GM19035 (cell line): ENCODE measurements around the gene CAMSAP2.

ENCODE experiments used
- ATAC-seq: cut with Tn5 transposase; IDR thresholded peaks from one replicate; pipeline ENCODE4 v1.9.1; 2021; ENCODE audit not compliant: unreplicated experiment

Gene CAMSAP2

DNA sequence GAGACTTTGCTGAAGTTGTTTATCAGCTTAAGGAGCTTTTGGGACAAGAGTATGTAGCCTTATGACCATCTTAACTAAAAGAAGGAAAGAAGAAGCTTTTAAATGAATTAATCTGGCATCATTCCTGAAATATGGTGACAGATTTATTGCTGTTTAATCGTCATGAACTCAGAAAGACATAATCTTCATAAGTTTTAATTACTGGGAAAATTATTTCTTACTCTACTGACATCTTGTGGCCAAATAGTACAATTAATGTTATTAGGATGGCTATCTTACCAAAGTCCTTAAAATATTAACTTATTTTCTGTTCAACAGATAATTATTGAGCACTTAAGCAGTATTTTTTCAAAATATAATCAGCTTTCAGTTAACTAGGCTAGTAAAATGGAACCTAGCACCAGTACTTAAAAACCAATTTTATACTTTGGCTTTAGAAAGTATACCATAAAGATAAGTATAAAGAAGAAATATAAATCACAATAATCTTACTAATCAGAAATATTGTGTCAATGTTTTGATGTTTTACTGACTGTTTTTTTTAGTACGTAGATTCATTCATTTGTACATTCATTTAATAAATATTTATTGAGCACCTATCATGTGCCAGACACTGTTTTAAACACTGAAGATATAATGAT is 99.4 kb downstream of the CAMSAP2 start:
- ATAC-seq: no peak

GRCh38 chr1:200838676-200839445 is 100.2 kb downstream of the CAMSAP2 start:
- no peak for ATAC-seq

DNA sequence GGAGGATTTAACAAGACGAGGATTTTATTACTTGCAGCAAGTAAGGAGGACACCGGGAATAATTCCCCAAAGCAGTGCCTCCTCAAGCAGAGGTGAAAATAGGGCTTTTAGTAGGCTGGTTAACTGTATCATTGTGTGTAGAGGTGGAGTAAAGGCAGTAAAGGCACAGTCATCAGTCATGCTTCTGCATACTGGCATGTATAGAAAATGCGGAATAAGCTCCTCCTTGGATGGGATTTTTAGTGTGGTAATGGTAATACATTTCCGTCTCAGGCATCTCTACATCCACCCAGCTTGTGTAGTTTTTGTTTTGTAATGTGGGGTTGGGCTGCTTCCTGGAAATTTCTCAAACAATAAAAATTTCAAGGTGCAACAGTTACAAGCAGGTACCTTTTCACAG is 106.7 kb downstream of the CAMSAP2 start:
- ATAC-seq: no peak

GRCh38 chr1:200846398-200846797 is 107.7 kb downstream of the CAMSAP2 start:
- no peak for ATAC-seq

DNA sequence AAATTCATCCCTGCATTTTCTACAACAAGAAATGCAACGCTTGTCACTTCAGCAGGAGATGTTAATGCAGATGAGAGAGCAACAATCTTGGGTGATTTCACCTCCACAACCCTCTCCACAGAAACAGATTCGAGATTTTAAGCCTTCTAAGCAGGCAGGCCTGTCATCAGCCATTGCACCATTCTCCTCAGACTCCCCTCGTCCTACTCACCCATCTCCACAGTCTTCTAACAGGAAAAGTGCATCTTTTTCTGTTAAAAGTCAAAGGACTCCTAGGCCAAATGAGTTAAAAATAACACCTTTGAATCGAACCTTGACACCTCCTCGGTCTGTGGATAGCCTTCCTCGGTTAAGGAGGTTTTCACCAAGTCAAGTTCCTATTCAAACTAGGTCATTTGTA is 110.7 kb downstream of the CAMSAP2 start:
- ATAC-seq: no peak

GRCh38 chr1:200850554-200850953 is 111.9 kb downstream of the CAMSAP2 start:
- no peak for ATAC-seq

DNA sequence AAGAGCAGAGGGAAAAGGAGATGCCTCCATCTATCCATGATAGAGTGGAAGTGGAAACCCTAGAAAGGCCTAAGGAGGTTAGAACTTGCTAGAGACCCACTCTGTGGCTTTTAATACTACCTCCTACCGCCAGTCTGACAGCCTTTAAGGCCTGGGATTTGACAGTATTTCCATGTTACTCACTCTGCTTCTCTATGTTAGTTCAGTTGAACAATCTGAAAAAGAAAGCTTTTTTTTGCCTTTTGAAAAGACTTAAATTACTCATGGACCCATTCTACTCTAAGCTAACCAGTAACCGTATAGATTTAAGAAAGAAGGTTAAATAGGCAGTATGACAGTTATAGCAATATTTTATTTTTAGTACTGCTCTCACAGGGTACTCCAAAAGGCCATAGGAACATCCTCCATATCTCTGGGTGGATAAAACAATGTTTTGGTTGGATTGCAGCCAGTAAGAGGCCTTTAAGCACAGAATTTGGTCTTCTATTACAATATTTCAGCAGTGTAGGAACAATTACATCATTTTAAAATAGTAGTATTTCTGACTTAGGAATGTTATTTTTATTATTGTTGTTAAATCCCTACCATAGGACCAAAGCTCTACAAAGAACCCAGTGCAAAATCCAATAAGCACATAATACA is 118.1 kb downstream of the CAMSAP2 start:
- no peak for ATAC-seq

DNA sequence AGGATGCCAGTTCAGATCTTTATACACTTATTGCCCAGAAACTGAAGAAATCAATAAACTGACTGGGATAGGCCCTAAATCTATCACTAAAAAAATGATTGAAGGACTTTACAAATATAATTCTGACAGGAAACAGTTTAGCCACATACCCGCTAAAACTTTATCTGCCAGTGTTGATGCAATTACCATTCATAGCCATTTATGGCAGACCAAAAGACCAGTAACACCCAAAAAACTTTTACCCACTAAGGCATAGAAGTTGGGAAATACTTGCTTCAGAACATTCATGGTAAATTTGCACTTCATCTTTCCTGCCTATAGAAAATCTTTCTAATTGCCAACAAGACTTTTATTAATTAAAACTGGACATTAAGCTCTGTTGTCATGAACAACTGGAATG is 119.1 kb downstream of the CAMSAP2 start:
- ATAC-seq: no peak

DNA sequence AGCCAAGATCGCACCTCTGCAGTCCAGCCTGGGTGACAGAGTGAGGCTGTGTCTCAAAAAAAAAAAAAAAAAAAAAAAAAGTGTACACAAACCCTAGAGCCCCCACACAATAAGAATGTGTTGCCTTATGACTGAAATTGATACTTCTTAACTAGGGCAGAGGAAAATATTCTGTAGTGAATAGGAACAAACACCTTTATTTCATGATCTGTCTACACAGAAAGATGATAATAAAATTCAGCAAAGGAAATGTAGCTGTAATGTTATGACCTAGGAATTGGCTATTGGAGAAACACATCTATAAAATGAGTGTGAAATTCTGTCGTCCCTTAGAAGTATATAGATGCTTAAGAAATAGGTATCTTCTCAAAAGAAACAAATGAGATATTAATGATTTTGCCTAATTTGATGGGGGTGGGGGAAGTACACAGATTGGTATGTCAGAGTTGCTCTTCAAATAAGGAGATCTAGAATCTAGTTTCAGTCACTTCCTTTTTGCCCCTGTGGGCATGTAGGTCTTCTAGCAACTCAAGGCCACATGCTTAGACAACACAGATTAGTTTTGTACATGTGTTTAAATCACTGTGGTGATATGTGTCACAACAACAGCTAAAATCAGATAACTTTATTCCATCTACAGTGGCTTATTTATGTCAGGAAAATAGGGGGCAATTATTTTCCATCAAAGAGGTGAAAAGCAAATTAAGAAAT is 123.4 kb downstream of the CAMSAP2 start:
- ATAC-seq: no peak

DNA sequence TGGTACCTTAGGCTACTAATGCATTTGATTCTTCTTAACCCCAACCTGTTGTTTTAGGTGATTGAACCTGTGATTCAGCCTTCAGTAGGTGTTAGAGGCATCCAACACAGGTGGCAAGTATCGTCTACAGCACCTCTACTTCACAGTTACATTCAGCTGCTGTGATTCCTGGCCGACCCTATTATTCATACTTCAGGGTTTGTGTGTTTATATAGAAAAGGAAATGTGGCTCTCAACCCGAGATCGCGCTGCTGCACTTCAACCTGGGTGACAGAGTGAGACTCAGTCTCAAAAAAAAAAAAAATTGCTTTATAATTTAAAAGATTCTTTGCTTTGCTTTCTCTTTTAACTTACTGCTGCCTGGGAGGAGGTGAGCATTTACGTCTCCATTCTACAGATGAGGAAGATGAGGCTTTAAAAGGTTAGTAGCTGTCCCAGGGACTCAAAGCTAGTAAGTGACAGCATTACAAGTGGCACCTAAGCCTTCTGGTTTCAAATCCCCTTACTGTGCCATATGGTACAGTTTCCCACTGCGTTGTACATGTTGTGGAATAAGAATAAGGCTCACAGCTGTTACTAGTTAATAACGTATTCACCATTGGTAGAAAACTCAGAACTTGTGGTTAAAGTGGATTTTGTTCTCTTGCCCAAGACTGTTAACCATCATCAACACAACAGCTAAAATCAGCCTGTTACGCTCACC is 124.2 kb downstream of the CAMSAP2 start:
- ATAC-seq: no peak

DNA sequence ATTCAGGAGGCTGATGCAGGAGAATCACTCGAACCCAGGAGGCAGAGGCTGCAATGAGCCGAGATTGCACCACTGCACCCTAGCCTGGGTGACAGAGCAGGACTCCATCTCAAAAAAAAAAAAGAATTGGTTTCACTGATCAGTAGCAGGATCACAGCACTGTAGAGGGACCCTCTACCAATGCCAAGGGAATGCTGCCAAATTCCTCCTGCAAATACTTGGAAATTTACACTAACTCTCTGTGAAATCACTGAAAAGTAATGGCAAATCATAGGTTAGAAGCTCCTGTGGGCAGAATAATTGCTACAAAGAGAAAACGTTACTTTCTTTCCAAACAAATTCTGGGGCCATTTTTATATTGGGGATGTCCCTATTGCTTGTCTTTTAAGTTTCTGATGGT is 127.4 kb downstream of the CAMSAP2 start:
- no peak for ATAC-seq

GRCh38 chr1:200866521-200866920 is 127.8 kb downstream of the CAMSAP2 start:
- ATAC-seq: peak; percentile 86

- ATAC-seq: no peak
Measured at GRCh38 chr1:200867018-200867811, 128.5 kb downstream of the CAMSAP2 start.

DNA sequence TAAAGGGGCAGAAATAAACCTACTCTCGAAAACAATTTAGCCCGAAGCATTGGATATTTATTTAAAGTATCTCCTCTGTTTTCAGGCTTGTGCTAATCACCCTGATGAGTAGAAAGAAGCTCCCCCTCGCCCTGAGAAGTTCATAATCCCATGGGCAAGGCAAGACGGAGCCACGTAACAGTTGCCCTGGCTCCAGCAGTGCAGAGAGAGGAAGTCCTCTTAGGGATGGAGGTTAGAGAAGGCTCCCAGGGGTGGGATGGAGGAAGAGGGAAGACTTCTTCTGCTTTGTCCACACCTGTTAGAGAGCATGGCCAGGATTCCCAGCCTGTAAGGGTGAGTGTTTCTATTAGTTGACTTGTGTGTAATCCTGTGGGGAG is 130.7 kb downstream of the CAMSAP2 start:
- ATAC-seq: no peak

GRCh38 chr1:200869753-200870391 is 131.2 kb downstream of the CAMSAP2 start:
- peak; percentile 56 for ATAC-seq

GRCh38 chr1:200872446-200873115 is 133.9 kb downstream of the CAMSAP2 start, which contains the start of gene GPR25:
Gene GPR25 (plus strand): TSS chr1:200872981. CDS start chr1:200873038, 57 bp downstream.
- no peak for ATAC-seq

GRCh38 chr1:200873116-200873670 is 134.5 kb downstream of the CAMSAP2 start:
- ATAC-seq: no peak

- no peak for ATAC-seq
Measured at GRCh38 chr1:200873671-200874397, 135.1 kb downstream of the CAMSAP2 start.
